ENCODE measurements around the gene MTPN. TPM values are rescaled to one million over a fixed set of nuclear protein-coding genes. Genes with fewer than 3 reads are reported as not detected.

The MTPN gene
- total RNA-seq, 2 experiments from 2014 or later: 88.4 to 94.0 TPM

DNA sequence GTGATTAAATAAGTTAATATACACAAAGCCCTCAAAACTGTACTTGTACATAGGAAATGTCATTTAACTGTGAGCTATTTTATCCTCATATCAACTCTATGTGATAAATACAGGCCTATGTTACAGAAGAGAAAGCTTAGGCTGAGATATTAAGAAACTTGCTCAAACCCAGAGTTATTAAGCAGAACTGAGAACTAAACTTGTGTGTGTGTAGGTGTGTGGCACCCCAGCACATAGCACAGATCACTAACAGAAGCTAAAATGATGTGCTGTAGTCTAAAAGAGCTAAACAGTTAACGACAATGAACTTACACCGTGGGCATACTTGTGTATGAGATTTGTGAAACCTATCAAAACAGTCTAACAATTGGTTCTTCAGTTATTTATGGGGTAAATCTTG lies 34.5 kb downstream of the MTPN start:
- no peaks in the 10 kb centered on the region for H3K9me3 ChIP-seq (ENCODE audit: control insufficient read depth in 1 of 2, insufficient read depth in 1 of 2, low read length in 2 of 2)
- intact Hi-C loops (cut with DNase I, micrococcal nuclease): loop anchor here in 1 of 2 experiments (5.0 kb wide), 1 partner anchor 40 kb away; no protein-coding TSS in a partner anchor
- H3K36me3 ChIP-seq (ENCODE audit: insufficient read depth, low read length): peaks cover 21% of the 10 kb centered on the region
- Mint-ChIP-seq H3K4me1 (ENCODE audit: low read depth) (peaks cover 72% of the 10 kb centered on the region), H3K27ac (no peak overlapping the region), H3K9me3 (no peaks in the 10 kb centered on the region), H3K4me3 (no peak overlapping the region), H3K36me3 (ENCODE audit: low read depth) (peaks cover 54% of the 10 kb centered on the region), H3K27me3 (no peaks in the 10 kb centered on the region)
- H3K27me3 ChIP-seq (ENCODE audit: control insufficient read depth in 1 of 2, insufficient read depth in 2 of 2, low read length in 2 of 2): no peaks in the 10 kb centered on the region
- peaks cover 3% of the 10 kb centered on the region for H3K4me1 ChIP-seq (ENCODE audit: insufficient read depth, low read length)
- no peak for ATAC-seq (ENCODE audit: poor library complexity)
- DNase-seq: no peak
- no peak overlapping the region for H3K4me3 ChIP-seq (ENCODE audit: low read length)
- TF ChIP-seq, protein P1, sequence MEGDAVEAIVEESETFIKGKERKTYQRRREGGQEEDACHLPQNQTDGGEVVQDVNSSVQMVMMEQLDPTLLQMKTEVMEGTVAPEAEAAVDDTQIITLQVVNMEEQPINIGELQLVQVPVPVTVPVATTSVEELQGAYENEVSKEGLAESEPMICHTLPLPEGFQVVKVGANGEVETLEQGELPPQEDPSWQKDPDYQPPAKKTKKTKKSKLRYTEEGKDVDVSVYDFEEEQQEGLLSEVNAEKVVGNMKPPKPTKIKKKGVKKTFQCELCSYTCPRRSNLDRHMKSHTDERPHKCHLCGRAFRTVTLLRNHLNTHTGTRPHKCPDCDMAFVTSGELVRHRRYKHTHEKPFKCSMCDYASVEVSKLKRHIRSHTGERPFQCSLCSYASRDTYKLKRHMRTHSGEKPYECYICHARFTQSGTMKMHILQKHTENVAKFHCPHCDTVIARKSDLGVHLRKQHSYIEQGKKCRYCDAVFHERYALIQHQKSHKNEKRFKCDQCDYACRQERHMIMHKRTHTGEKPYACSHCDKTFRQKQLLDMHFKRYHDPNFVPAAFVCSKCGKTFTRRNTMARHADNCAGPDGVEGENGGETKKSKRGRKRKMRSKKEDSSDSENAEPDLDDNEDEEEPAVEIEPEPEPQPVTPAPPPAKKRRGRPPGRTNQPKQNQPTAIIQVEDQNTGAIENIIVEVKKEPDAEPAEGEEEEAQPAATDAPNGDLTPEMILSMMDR (IDR thresholded peaks at IDR 0.05): no peak
- no peak overlapping the region for H3K27ac ChIP-seq (ENCODE audit: low read depth in 1 of 2, low read length in 2 of 2)
- ChIA-PET CTCF (interaction anchor here (0.6 kb wide), 1 partner anchor 67 kb away, joined by 3 read pairs; no protein-coding TSS in a partner anchor), POLR2A (no interaction called here)

- Histone ChIP-seq H3K4me1 (ENCODE audit: insufficient read depth, low read length) (peaks cover 4% of the 10 kb centered on the region), H3K36me3 (ENCODE audit: insufficient read depth, low read length) (peaks cover 8% of the 10 kb centered on the region), H3K27me3 (ENCODE audit: control insufficient read depth in 1 of 2, insufficient read depth in 2 of 2, low read length in 2 of 2) (no peaks in the 10 kb centered on the region), H3K27ac (ENCODE audit: low read depth in 1 of 2, low read length in 2 of 2) (no peak overlapping the region), H3K4me3 (ENCODE audit: low read length) (no peak overlapping the region), H3K9me3 (ENCODE audit: control insufficient read depth in 1 of 2, insufficient read depth in 1 of 2, low read length in 2 of 2) (no peaks in the 10 kb centered on the region)
- H3K4me1 Mint-ChIP-seq (ENCODE audit: low read depth): peaks cover 77% of the 10 kb centered on the region
- H3K9me3 Mint-ChIP-seq: no peaks in the 10 kb centered on the region
- CTCF ChIA-PET: interaction anchor here (1.5 kb wide), 1 partner anchor 11 kb away, joined by 3 read pairs; no protein-coding TSS in a partner anchor
- DNase-seq (no peak), ATAC-seq (ENCODE audit: poor library complexity) (no peak)
- H3K4me3 Mint-ChIP-seq: peak overlapping the region; percentile 2
- intact Hi-C loops (cut with DNase I, micrococcal nuclease): loop anchor here in 1 of 2 experiments (5.0 kb wide), 1 partner anchor 42 kb away; no protein-coding TSS in a partner anchor
- H3K27me3 Mint-ChIP-seq: no peaks in the 10 kb centered on the region
- TF ChIP-seq, protein P1 (IDR thresholded peaks at IDR 0.05): no peak
- POLR2A ChIA-PET: interaction anchor here (0.7 kb wide), 1 partner anchor 1746 kb away, joined by 4 read pairs; no protein-coding TSS in a partner anchor
- H3K27ac Mint-ChIP-seq: peak overlapping the region; percentile 34
- peaks cover 39% of the 10 kb centered on the region for H3K36me3 Mint-ChIP-seq (ENCODE audit: low read depth)
Measured at GRCh38 chr7:135940077-135941075, 36.8 kb downstream of the MTPN start.

GRCh38 chr7:135939261-135939812 lies 37.8 kb downstream of the MTPN start:
- peaks cover 84% of the 10 kb centered on the region for H3K4me1 Mint-ChIP-seq (ENCODE audit: low read depth)
- TF ChIP-seq, protein P1 (IDR thresholded peaks at IDR 0.05): no peak
- H3K27ac Mint-ChIP-seq: peak overlapping the region; percentile 68
- no peak overlapping the region for H3K4me3 Mint-ChIP-seq
- peak in 1 of 14 experiments; percentile 7 for DNase-seq
- ATAC-seq (ENCODE audit: poor library complexity): no peak
- Histone ChIP-seq H3K27me3 (ENCODE audit: control insufficient read depth in 1 of 2, insufficient read depth in 2 of 2, low read length in 2 of 2) (no peaks in the 10 kb centered on the region), H3K36me3 (ENCODE audit: insufficient read depth, low read length) (peaks cover 3% of the 10 kb centered on the region), H3K4me1 (ENCODE audit: insufficient read depth, low read length) (peaks cover 7% of the 10 kb centered on the region), H3K9me3 (ENCODE audit: control insufficient read depth in 1 of 2, insufficient read depth in 1 of 2, low read length in 2 of 2) (no peaks in the 10 kb centered on the region), H3K27ac (ENCODE audit: low read depth in 1 of 2, low read length in 2 of 2) (no peak overlapping the region), H3K4me3 (ENCODE audit: low read length) (no peak overlapping the region)
- H3K27me3 Mint-ChIP-seq: no peaks in the 10 kb centered on the region
- peaks cover 35% of the 10 kb centered on the region for H3K36me3 Mint-ChIP-seq (ENCODE audit: low read depth)
- H3K9me3 Mint-ChIP-seq: no peaks in the 10 kb centered on the region
- intact Hi-C loops (cut with DNase I, micrococcal nuclease): no loop called here
- ChIA-PET POLR2A (interaction anchor here (0.7 kb wide), 1 partner anchor 1747 kb away, joined by 4 read pairs; no protein-coding TSS in a partner anchor), CTCF (no interaction called here)

All from CD4-positive, alpha-beta T cell (primary cell).